Ovary (tissue), 9 donors: ENCODE results near the gene RFC3. TPM values are rescaled to one million over a fixed set of nuclear protein-coding genes. Genes with fewer than 3 reads are reported as not detected.
A peak's percentile ranks its signal among the peaks of the same experiment; 100 is the strongest.

Source experiments
- DNase-seq, 5 donors: peaks; one replicate each; pipeline ENCODE4 v3.0.0-alpha.2; 2019 to 2020
- H3K27ac ChIP-seq, 2 donors: fragments of 200-600 bp; one replicate each; pipeline versions ENCODE4 v1.5.1 to v1.8.0; 2019 to 2022
- H3K27me3 ChIP-seq: fragments of 200-600 bp; one replicate; pipeline ENCODE4 v1.8.0; 2022
- H3K36me3 ChIP-seq: fragments of 200-600 bp; sonication (generic); one replicate; pipeline ENCODE4 v1.5.1; 2019
- H3K4me1 ChIP-seq: one replicate; pipeline ENCODE4 v1.8.1; 2013; ENCODE audit warnings: mild to moderate bottlenecking, moderate library complexity; ENCODE audit not compliant: insufficient read depth
- H3K4me3 ChIP-seq: fragments of 200-600 bp; sonication (generic); one replicate; pipeline ENCODE4 v1.5.1; 2017
- H3K9me3 ChIP-seq, 2 donors: fragments of 200-600 bp in 1 of 2; sonication (generic) in 1 of 2; one replicate each; pipeline versions ENCODE4 v1.5.1 to v1.8.1; 2013 to 2019; ENCODE audit warnings: mild to moderate bottlenecking in 1 of 2, moderate library complexity in 1 of 2
- EP300 ChIP-seq: sonication (generic); formaldehyde crosslinking; IDR thresholded peaks from one replicate; pipeline ENCODE4 v1.6.1; 2017; ENCODE audit warnings: antibody characterized with exemption
- POLR2A ChIP-seq: fragments of 450-650 bp; IDR thresholded peaks from one replicate; pipeline ENCODE4 v1.6.1; 2017; ENCODE audit warnings: antibody characterized with exemption, mild to moderate bottlenecking, moderate library complexity
- WGBS, 3 donors: extraction: QIAGEN DNeasy Blood & Tissue Kit in 1 of 3; methylation state at CpG; one replicate each; pipeline versions ENCODE4 v1.1.5 to v1.1.7; 2013 to 2017; 5-methylcytosine and 5-hydroxymethylcytosine counted together
- intact Hi-C, 4 donors: fragments of 100-400 bp; cut with DNase I; formaldehyde crosslinking; loops; one replicate each; pipeline versions ENCODE4 v1.11.0 to v1.15.1; 2022 to 2023
- polyA plus RNA-seq, 2 donors: library from polyadenylated mRNA; stranded (reverse); fragments of 200-250 nt in 1 of 2; fragments of 350-450 nt in 1 of 2; fragmentation: Illumina TruSeq in 1 of 2; extraction: RNeasy Lipid Tissue Mini Kit (QIAGEN cat#74804) in 1 of 2; gene quantifications; one replicate each; pipeline ENCODE4 v1.2.3, GENCODE V29; 2013 to 2014
- total RNA-seq, 7 donors: library from RNA; depleted of rRNA in 2 of 7; stranded (reverse); fragments of >200 nt in 2 of 7; fragmentation: NEBNext Ultra II Directional in 3 of 7; extraction: Animal tissue kit (Norgen Biotek cat#: 25700) in 3 of 7; gene quantifications; one replicate each; pipeline versions ENCODE4 v1.1.0 to v1.2.4, GENCODE V29; 2016 to 2023
- TF ChIP-seq, protein P1 (sequence below), 3 donors: fragments of 450-650 bp in 2 of 3; fragments of 200-600 bp in 1 of 3; IDR thresholded peaks; one replicate each; pipeline versions ENCODE4 v1.5.1 to v1.8.0; 2016 to 2022; ENCODE audit warnings: antibody characterized with exemption in 3 of 3, mild to moderate bottlenecking in 1 of 3
- donor health status: DM: no; HTN: no; CAD: no; lungs with moderate emphysema.
- donor health status: DM: no; HTN: no; CAD: no.
- donor health status: Bipolar disorder and iron deficiency.
- donor health status: DM: yes; HTN: yes; CAD: no.
- donor health status: DM: no; HTN: no; CAD: no.
- donor health status: DM: yes; HTN: yes; CAD: no.

The RFC3 gene
- total and polyA plus RNA-seq, 9 donors: 6.9 to 9.4 (median 7.5) TPM

DNA sequence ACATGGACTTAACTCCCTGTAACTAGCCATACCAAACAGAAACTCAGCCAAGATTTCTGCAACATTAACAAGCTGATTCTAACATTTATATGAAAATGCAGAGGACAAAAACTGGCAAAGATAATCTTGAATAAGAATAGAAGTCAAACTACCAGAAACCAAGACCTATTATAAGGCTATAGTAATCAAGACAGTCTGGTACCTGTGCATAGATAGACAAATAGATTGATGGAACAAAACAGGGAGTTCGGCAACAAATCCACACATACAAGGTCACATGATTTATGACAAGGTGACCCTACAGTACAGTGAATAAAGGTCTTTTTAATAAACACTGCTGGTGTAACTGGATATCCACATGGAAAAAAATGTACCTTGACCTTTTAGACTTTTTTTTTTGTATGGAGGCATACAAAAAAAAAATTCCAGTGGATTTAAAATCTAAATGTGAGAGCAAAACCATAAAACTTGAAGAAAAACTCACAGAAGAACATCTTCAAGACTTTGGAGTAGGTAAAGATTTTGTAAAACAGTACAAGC, 2.9 kb upstream of the RFC3 start:
- no peaks in the 10 kb centered on the region for H3K9me3 ChIP-seq
- intact Hi-C loops: no loop called here
- H3K4me1 ChIP-seq: peaks cover 4% of the 10 kb centered on the region
- TF ChIP-seq EP300: no peak
- TF ChIP-seq, protein P1, sequence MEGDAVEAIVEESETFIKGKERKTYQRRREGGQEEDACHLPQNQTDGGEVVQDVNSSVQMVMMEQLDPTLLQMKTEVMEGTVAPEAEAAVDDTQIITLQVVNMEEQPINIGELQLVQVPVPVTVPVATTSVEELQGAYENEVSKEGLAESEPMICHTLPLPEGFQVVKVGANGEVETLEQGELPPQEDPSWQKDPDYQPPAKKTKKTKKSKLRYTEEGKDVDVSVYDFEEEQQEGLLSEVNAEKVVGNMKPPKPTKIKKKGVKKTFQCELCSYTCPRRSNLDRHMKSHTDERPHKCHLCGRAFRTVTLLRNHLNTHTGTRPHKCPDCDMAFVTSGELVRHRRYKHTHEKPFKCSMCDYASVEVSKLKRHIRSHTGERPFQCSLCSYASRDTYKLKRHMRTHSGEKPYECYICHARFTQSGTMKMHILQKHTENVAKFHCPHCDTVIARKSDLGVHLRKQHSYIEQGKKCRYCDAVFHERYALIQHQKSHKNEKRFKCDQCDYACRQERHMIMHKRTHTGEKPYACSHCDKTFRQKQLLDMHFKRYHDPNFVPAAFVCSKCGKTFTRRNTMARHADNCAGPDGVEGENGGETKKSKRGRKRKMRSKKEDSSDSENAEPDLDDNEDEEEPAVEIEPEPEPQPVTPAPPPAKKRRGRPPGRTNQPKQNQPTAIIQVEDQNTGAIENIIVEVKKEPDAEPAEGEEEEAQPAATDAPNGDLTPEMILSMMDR (IDR thresholded peaks at IDR 0.05): no peak
- no peak for TF ChIP-seq POLR2A
- H3K27me3 ChIP-seq: no peaks in the 10 kb centered on the region
- H3K27ac ChIP-seq: no peak overlapping the region
- H3K4me3 ChIP-seq: no peak overlapping the region
- DNase-seq: no peak
- WGBS, 3 donors: 28 to 48% (median 47%) methylated on average over 1 of the region's 1 CpG
- H3K36me3 ChIP-seq: no peaks in the 10 kb centered on the region

DNA sequence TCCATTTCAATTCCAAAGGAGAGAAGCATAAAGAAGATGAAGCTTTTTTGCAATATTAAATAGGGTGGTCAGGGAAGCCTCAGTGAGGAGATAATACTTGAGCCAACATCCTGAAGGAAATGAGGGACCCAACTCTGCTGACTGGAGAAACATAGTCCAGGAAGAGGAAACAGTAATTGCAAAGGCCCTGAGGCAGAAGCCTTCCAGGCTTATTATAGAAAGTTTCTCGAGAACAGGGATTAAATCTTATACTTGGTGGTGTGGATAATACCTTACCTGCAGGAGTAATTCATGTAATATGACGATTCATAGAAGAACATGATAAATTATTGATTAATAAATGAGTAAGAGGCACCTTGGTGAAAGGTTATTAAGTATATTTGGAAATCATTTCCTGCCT, 1.0 kb upstream of the RFC3 start:
- 91 to 95% (median 95%) methylated on average over 2 of the region's 2 CpGs for WGBS, 3 donors
- TF ChIP-seq POLR2A (no peak), EP300 (no peak)
- TF ChIP-seq, protein P1 (IDR thresholded peaks at IDR 0.05): no peak
- intact Hi-C loops: no loop called here
- H3K4me3 ChIP-seq: no peak overlapping the region
- H3K27ac ChIP-seq: no peak overlapping the region
- H3K36me3 ChIP-seq: no peaks in the 10 kb centered on the region
- H3K4me1 ChIP-seq: peaks cover 4% of the 10 kb centered on the region
- no peak for DNase-seq
- no peaks in the 10 kb centered on the region for H3K9me3 ChIP-seq
- no peaks in the 10 kb centered on the region for H3K27me3 ChIP-seq

DNA sequence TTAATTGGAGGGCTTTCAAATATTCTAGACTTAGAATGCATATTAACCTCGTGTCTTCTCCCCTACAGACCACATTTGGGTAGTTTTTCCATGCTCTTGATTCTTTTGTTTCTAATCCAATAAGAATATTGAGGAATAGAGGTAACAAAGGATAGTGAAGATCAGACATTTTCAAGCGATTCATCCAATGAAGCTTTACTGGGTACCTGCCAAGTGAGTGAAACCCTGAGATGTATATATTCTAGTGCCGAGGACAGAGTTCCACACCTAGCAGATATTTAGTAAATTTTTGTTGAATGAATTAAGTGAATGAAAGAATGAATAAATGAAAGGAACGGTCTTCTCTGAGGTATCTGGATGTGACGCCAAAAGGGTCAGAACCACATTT, 442 bp upstream of the RFC3 start:
- intact Hi-C loops: no loop called here
- Histone ChIP-seq H3K4me1 (peaks cover 4% of the 10 kb centered on the region), H3K27me3 (no peaks in the 10 kb centered on the region), H3K9me3 (no peaks in the 10 kb centered on the region), H3K4me3 (peak overlapping the region; percentile 80), H3K36me3 (no peaks in the 10 kb centered on the region), H3K27ac (peak overlapping the region in 1 of 2 donors; percentile 21)
- 9 to 20% (median 10%) methylated on average over 5 of the region's 5 CpGs for WGBS, 3 donors
- no peak for DNase-seq
- TF ChIP-seq, protein P1 (IDR thresholded peaks at IDR 0.05): no peak
- no peak for TF ChIP-seq EP300
- no peak for TF ChIP-seq POLR2A

DNA sequence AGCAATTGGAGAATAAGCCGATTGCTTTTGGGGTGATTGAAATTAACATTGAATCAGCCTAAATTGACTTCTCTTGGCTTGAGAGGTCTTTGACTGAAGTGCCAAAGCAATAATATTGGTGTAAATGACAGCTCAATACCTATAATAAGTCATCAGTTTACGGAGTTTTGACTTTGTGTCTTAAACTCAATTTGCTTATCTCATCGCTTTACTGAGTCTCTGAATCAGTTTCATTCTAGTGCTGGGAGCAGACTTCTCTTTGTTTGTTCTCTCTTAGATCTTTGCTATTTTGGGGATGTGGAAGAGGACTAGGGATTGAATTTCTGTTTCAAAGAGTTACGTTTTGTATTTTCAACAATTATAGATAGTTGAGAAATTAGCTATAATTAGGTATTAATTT, 7.1 kb downstream of the RFC3 start:
- H3K36me3 ChIP-seq: no peaks in the 10 kb centered on the region
- intact Hi-C loops: no loop called here
- no peaks in the 10 kb centered on the region for H3K4me1 ChIP-seq
- no peak for DNase-seq
- no peaks in the 10 kb centered on the region for H3K9me3 ChIP-seq
- no peak for TF ChIP-seq POLR2A
- TF ChIP-seq, protein P1 (IDR thresholded peaks at IDR 0.05): no peak
- TF ChIP-seq EP300: no peak
- no peaks in the 10 kb centered on the region for H3K27me3 ChIP-seq
- WGBS, 3 donors: 94 to 96% (median 95%) methylated on average over 4 of the region's 4 CpGs
- no peak overlapping the region for H3K4me3 ChIP-seq
- no peak overlapping the region for H3K27ac ChIP-seq
